ENCODE results near the gene RSPH6A.
A peak's percentile ranks its signal among the peaks of the same experiment; 100 is the strongest.

The RSPH6A gene

GRCh38 chr19:45825263-45825605, 10.1 kb upstream of the RSPH6A start:
- no peak for DNase-seq

- no peak for DNase-seq
Observed at GRCh38 chr19:45824531-45825262, 9.6 kb upstream of the RSPH6A start.

GRCh38 chr19:45824041-45824471, 8.9 kb upstream of the RSPH6A start:
- DNase-seq, result no peak

- no peak for DNase-seq
Observed at GRCh38 chr19:45823182-45823581, 8.1 kb upstream of the RSPH6A start.

GRCh38 chr19:45822716-45823115, 7.6 kb upstream of the RSPH6A start:
- no peak for DNase-seq

GRCh38 chr19:45821570-45821969, 6.5 kb upstream of the RSPH6A start:
- DNase-seq, result no peak

- no peak for DNase-seq
Observed at GRCh38 chr19:45821103-45821521, 6.0 kb upstream of the RSPH6A start.

GRCh38 chr19:45820413-45821102, 5.5 kb upstream of the RSPH6A start:
- DNase-seq, result no peak

GRCh38 chr19:45819769-45820168, 4.7 kb upstream of the RSPH6A start:
- DNase-seq, result no peak

- DNase-seq, result no peak
Observed at GRCh38 chr19:45817725-45818301, 2.7 kb upstream of the RSPH6A start.

GRCh38 chr19:45817010-45817724, 2.1 kb upstream of the RSPH6A start:
- peak; percentile 90 for DNase-seq

- no peak for DNase-seq
Observed at GRCh38 chr19:45816236-45817009, 1.3 kb upstream of the RSPH6A start.

GRCh38 chr19:45815481-45816216, 541 bp upstream of the RSPH6A start:
- no peak for DNase-seq

- DNase-seq, result no peak
Observed at GRCh38 chr19:45814166-45814780, 835 bp downstream of the RSPH6A start.

- no peak for DNase-seq
Observed at GRCh38 chr19:45812297-45812696, 2.8 kb downstream of the RSPH6A start.

- DNase-seq, result peak; percentile 78
Observed at GRCh38 chr19:45809643-45810159, 5.4 kb downstream of the RSPH6A start.

GRCh38 chr19:45805719-45806118, 9.4 kb downstream of the RSPH6A start:
- DNase-seq, result no peak

- no peak for DNase-seq
Observed at GRCh38 chr19:45804959-45805230, 10.2 kb downstream of the RSPH6A start.

- DNase-seq, result no peak
Observed at GRCh38 chr19:45804140-45804958, 10.8 kb downstream of the RSPH6A start.

GRCh38 chr19:45801603-45802175, 13.4 kb downstream of the RSPH6A start:
- no peak for DNase-seq
